Peyer's patch (tissue), 4 donors: ENCODE data around the gene IZUMO2. TPM values are rescaled to one million over a fixed set of nuclear protein-coding genes. Genes with fewer than 3 reads are reported as not detected.
A peak's percentile ranks its signal among the peaks of the same experiment; 100 is the strongest.

Source experiments
- DNase-seq, 3 donors: peaks; one replicate each; pipeline ENCODE4 v3.0.0-alpha.2; 2017 to 2019
- H3K27ac ChIP-seq, 4 donors: fragments of 200-600 bp; sonication (generic); one replicate each; pipeline ENCODE4 v1.5.1; 2016 to 2019
- H3K27me3 ChIP-seq, 2 donors: fragments of 200-600 bp; sonication (generic); one replicate each; pipeline ENCODE4 v1.5.1; 2019
- H3K36me3 ChIP-seq, 3 donors: fragments of 200-600 bp; sonication (generic); one replicate each; pipeline ENCODE4 v1.5.1; 2016 to 2019
- H3K4me1 ChIP-seq, 4 donors: fragments of 200-600 bp; sonication (generic); one replicate each; pipeline ENCODE4 v1.5.1; 2016 to 2019
- H3K4me3 ChIP-seq, 4 donors: fragments of 200-600 bp; sonication (generic); 1 replicate in 3 of 4; 2 replicates in 1 of 4; pipeline ENCODE4 v1.5.1; 2016 to 2019; ENCODE audit warnings: mild to moderate bottlenecking in 1 of 4
- H3K9me3 ChIP-seq, 4 donors: fragments of 200-600 bp; sonication (generic); one replicate each; pipeline ENCODE4 v1.5.1; 2016 to 2019; ENCODE audit warnings: mild to moderate bottlenecking in 1 of 4
- CTCF ChIP-seq, 6 experiments: fragments of 450-650 bp in 4 of 6; fragments of 200-600 bp in 2 of 6; sonication (generic) in 1 of 6; IDR thresholded peaks; one replicate each; pipeline ENCODE4 v1.5.1; 2017 to 2019; ENCODE audit warnings: antibody characterized with exemption in 6 of 6, mild to moderate bottlenecking in 3 of 6, moderate library complexity in 1 of 6
- POLR2A ChIP-seq, 2 donors: fragments of 450-650 bp; IDR thresholded peaks; one replicate each; pipeline ENCODE4 v1.5.1; 2017; ENCODE audit warnings: antibody characterized with exemption in 2 of 2, mild to moderate bottlenecking in 2 of 2, moderate library complexity in 2 of 2
- total RNA-seq, 4 donors: library from RNA; depleted of rRNA; stranded (reverse); fragments of >200 nt; gene quantifications; one replicate each; pipeline ENCODE4 v1.1.0, GENCODE V29; 2016

Gene IZUMO2
- total RNA-seq, 4 donors from 2014 or later = not detected

- peaks cover 0 to 8% (median 0%) of the 10 kb centered on the region in 4 donors for H3K9me3 ChIP-seq
- no peaks in the 10 kb centered on the region for H3K36me3 ChIP-seq
- no peak overlapping the region for H3K4me3 ChIP-seq
- no peak for DNase-seq
- no peaks in the 10 kb centered on the region for H3K27me3 ChIP-seq
- TF ChIP-seq POLR2A (IDR thresholded peaks at IDR 0.05) (no peak), CTCF (IDR thresholded peaks at IDR 0.05) (no peak)
- peaks cover 0 to 8% (median 0%) of the 10 kb centered on the region in 4 donors for H3K4me1 ChIP-seq
- no peak overlapping the region for H3K27ac ChIP-seq
Observed at GRCh38 chr19:50184196-50184595, 21.1 kb upstream of the IZUMO2 start.

- Histone ChIP-seq H3K27ac (peak overlapping the region in 1 of 4 donors; percentile 75), H3K36me3 (no peaks in the 10 kb centered on the region), H3K27me3 (no peaks in the 10 kb centered on the region), H3K4me3 (no peak overlapping the region), H3K9me3 (peaks cover 0 to 8% (median 0%) of the 10 kb centered on the region in 4 donors), H3K4me1 (peaks cover 0 to 11% (median 3%) of the 10 kb centered on the region in 4 donors)
- TF ChIP-seq CTCF (IDR thresholded peaks at IDR 0.05) (no peak), POLR2A (IDR thresholded peaks at IDR 0.05) (peak in 1 of 2 donors; percentile 31)
- DNase-seq = no peak
Observed at GRCh38 chr19:50181121-50181520, 18.0 kb upstream of the IZUMO2 start.

GRCh38 chr19:50178859-50179537 lies 15.9 kb upstream of the IZUMO2 start:
- H3K36me3 ChIP-seq = no peaks in the 10 kb centered on the region
- H3K4me3 ChIP-seq = no peak overlapping the region
- peaks cover 0 to 8% (median 0%) of the 10 kb centered on the region in 4 donors for H3K9me3 ChIP-seq
- no peaks in the 10 kb centered on the region for H3K27me3 ChIP-seq
- peak overlapping the region in 3 of 4 donors; percentile 38 to 90 (median 72) for H3K27ac ChIP-seq
- H3K4me1 ChIP-seq = peaks cover 0 to 11% (median 3%) of the 10 kb centered on the region in 4 donors
- no peak for DNase-seq
- TF ChIP-seq POLR2A (IDR thresholded peaks at IDR 0.05) (no peak), CTCF (IDR thresholded peaks at IDR 0.05) (no peak)

- H3K36me3 ChIP-seq = no peaks in the 10 kb centered on the region
- TF ChIP-seq CTCF (IDR thresholded peaks at IDR 0.05) (peak in 1 of 6 experiments; percentile 8), POLR2A (IDR thresholded peaks at IDR 0.05) (no peak)
- no peak overlapping the region for H3K4me3 ChIP-seq
- H3K27me3 ChIP-seq = no peaks in the 10 kb centered on the region
- H3K9me3 ChIP-seq = peaks cover 0 to 8% (median 0%) of the 10 kb centered on the region in 4 donors
- peak overlapping the region in 3 of 4 donors; percentile 38 to 90 (median 72) for H3K27ac ChIP-seq
- peaks cover 0 to 11% (median 3%) of the 10 kb centered on the region in 4 donors for H3K4me1 ChIP-seq
- no peak for DNase-seq
Observed at GRCh38 chr19:50178320-50178719, 15.2 kb upstream of the IZUMO2 start.

- Histone ChIP-seq H3K4me1 (peaks cover 0 to 16% (median 6%) of the 10 kb centered on the region in 4 donors), H3K36me3 (no peaks in the 10 kb centered on the region), H3K9me3 (peaks cover 0 to 8% (median 0%) of the 10 kb centered on the region in 4 donors), H3K27ac (no peak overlapping the region), H3K4me3 (no peak overlapping the region), H3K27me3 (no peaks in the 10 kb centered on the region)
- DNase-seq = no peak
- TF ChIP-seq CTCF (IDR thresholded peaks at IDR 0.05) (no peak), POLR2A (IDR thresholded peaks at IDR 0.05) (no peak)
Observed at GRCh38 chr19:50176775-50177174, 13.7 kb upstream of the IZUMO2 start.
